ENCODE results near the gene GBF1.

DNA sequence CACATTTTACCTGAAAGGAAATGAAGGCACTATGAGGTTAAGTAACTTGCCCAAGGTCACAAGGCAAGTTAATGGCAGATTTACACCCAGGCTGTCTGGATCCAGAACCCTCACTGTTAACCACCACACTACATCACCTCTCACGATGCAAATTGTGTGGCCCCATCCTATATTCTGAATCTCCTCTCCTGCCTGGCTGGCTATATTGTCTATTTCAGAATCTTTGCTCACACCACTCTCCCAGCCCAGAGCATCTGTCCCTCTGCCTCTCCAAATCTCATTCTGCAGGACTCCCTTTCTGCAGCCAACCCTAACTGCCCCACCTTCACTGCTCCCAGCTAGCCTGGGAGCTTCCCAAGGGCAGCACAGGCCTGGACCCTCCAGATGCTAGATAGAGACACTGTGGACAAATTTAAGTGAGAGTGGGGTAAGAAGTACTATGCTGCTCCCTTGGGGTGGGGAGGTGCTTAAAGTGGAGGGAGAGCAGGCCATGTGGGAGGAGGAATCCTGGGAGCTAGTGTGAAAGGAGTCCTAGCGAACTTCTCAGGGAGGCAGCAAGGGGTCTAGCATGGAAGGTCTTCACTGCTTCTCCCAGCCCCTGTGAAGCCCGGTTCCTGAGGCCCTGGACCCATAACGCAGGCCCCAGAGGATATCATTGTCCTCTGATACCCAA is 186.3 kb downstream of the GBF1 start:
- TF ChIP-seq, protein P1, sequence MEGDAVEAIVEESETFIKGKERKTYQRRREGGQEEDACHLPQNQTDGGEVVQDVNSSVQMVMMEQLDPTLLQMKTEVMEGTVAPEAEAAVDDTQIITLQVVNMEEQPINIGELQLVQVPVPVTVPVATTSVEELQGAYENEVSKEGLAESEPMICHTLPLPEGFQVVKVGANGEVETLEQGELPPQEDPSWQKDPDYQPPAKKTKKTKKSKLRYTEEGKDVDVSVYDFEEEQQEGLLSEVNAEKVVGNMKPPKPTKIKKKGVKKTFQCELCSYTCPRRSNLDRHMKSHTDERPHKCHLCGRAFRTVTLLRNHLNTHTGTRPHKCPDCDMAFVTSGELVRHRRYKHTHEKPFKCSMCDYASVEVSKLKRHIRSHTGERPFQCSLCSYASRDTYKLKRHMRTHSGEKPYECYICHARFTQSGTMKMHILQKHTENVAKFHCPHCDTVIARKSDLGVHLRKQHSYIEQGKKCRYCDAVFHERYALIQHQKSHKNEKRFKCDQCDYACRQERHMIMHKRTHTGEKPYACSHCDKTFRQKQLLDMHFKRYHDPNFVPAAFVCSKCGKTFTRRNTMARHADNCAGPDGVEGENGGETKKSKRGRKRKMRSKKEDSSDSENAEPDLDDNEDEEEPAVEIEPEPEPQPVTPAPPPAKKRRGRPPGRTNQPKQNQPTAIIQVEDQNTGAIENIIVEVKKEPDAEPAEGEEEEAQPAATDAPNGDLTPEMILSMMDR (IDR thresholded peaks at IDR 0.05): no peak
- TF ChIP-seq EP300 (IDR thresholded peaks at IDR 0.05) (no peak), POLR2A (IDR thresholded peaks at IDR 0.05) (no peak), POLR2AphosphoS5 (IDR thresholded peaks at IDR 0.05) (no peak)

Data from stomach (tissue), 4 donors.